ENCODE data around the gene GMNN.
"Not testable (repeated sequence)": the region's sequence is repeated elsewhere in the genome, so short reads cannot be mapped to it uniquely, and the experiment has no call there.

GMNN gene

GRCh38 chr6:24763578-24763977 lies 11.2 kb upstream of the GMNN start:
- DNase-seq, result no peak

GRCh38 chr6:24764833-24765828 lies 9.6 kb upstream of the GMNN start:
- not testable (repeated sequence) for DNase-seq

GRCh38 chr6:24765968-24766367 lies 8.8 kb upstream of the GMNN start:
- not testable (repeated sequence) for DNase-seq

- peak; percentile 89 to 91 for DNase-seq
These were observed 7.9 kb upstream of the GMNN start for GRCh38 chr6:24766680-24767462.

- no peak for DNase-seq
These were observed 6.4 kb upstream of the GMNN start for GRCh38 chr6:24768361-24768760.

- no peak for DNase-seq
These were observed 852 bp downstream of the GMNN start for GRCh38 chr6:24775520-24776058.

GRCh38 chr6:24777227-24777626 lies 2.5 kb downstream of the GMNN start:
- DNase-seq, result no peak

GRCh38 chr6:24778121-24778520 lies 3.4 kb downstream of the GMNN start:
- no peak for DNase-seq

- DNase-seq, result no peak
These were observed 4.1 kb downstream of the GMNN start for GRCh38 chr6:24778878-24779277.

GRCh38 chr6:24779416-24780016 lies 4.8 kb downstream of the GMNN start:
- DNase-seq, result no peak

- no peak for DNase-seq
These were observed 5.5 kb downstream of the GMNN start for GRCh38 chr6:24780206-24780605.

GRCh38 chr6:24788031-24788665 lies 13.4 kb downstream of the GMNN start:
- DNase-seq, result no peak

GRCh38 chr6:24795106-24795505 lies 20.4 kb downstream of the GMNN start:
- DNase-seq, result no peak

GRCh38 chr6:24796616-24797290 lies 22.0 kb downstream of the GMNN start:
- DNase-seq, result no peak

GRCh38 chr6:24797596-24798216 lies 23.0 kb downstream of the GMNN start:
- no peak for DNase-seq

GRCh38 chr6:24798740-24799540 lies 24.2 kb downstream of the GMNN start, which contains the start of gene ARMH2:
Gene ARMH2, minus strand, starts transcription at chr6:24798917. Its CDS starts 60 bp downstream, at chr6:24798857.
- no peak for DNase-seq

- DNase-seq, result no peak
These were observed 24.8 kb downstream of the GMNN start for GRCh38 chr6:24799541-24799915.

- DNase-seq, result no peak
These were observed 27.7 kb downstream of the GMNN start for GRCh38 chr6:24802271-24803059.

- DNase-seq, result no peak
These were observed 32.8 kb downstream of the GMNN start for GRCh38 chr6:24807584-24807983.

- DNase-seq, result no peak
These were observed 35.0 kb downstream of the GMNN start for GRCh38 chr6:24809728-24810127.
